HepG2 (cell line): Measurements from ENCODE around the gene HCFC2.

Experiments used
- FOSL1 ChIP-seq: sonication (generic); formaldehyde crosslinking; IDR thresholded peaks from 2 replicates; pipeline ENCODE4 v1.9.0; 2021; ENCODE audit warnings: missing genetic modification reagents, borderline replicate concordance
- NFRKB ChIP-seq: fragments of 450-650 bp; IDR thresholded peaks from 2 replicates; pipeline ENCODE4 v1.6.1; 2017
- NR3C1 ChIP-seq: sonication (generic); formaldehyde crosslinking; IDR thresholded peaks from 2 replicates; pipeline ENCODE4 v1.4.0; 2020; ENCODE audit warnings: missing genetic modification reagents
- POLR2AphosphoS5 ChIP-seq: IDR thresholded peaks from 2 replicates; pipeline ENCODE4 v1.6.1; 2012; ENCODE audit warnings: low read depth, low read length
- SRSF4 ChIP-seq: fragments of 200-400 bp; formaldehyde crosslinking; IDR thresholded peaks from one replicate; pipeline ENCODE4 v1.6.1; 2018; ENCODE audit warnings: mild to moderate bottlenecking, low read depth, low read length, moderate library complexity; ENCODE audit not compliant: poor library complexity, severe bottlenecking
- TF ChIP-seq, protein P1 (sequence below): sonication (generic); formaldehyde crosslinking; IDR thresholded peaks from 2 replicates; pipeline ENCODE4 v1.8.0; 2022; ENCODE audit warnings: missing genetic modification reagents, mild to moderate bottlenecking, inconsistent platforms, borderline replicate concordance

DNA sequence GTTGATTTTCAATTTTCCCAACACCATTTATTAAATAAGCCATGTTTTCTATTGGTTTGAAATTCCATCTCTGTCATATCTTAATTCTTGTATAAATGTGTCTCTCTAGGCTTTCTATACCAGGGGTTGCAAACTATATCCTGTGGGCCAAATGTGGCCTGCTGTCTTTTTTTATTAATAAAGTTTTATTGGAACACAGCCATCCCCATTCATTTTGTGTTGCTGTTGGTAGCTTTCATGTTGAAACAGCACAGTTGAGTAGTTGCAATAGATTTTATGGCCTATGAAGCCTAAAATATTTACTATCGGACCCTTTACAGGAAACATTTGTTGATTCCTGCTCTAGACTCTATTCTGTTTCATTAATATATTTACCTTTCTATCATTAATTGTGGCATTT, 9.4 kb downstream of the HCFC2 start:
- TF ChIP-seq NFRKB (no peak), SRSF4 (no peak), POLR2AphosphoS5 (no peak), NR3C1 (CRISPR knock-in tag) (no peak), FOSL1 (CRISPR knock-in tag) (no peak)
- TF ChIP-seq, protein P1, sequence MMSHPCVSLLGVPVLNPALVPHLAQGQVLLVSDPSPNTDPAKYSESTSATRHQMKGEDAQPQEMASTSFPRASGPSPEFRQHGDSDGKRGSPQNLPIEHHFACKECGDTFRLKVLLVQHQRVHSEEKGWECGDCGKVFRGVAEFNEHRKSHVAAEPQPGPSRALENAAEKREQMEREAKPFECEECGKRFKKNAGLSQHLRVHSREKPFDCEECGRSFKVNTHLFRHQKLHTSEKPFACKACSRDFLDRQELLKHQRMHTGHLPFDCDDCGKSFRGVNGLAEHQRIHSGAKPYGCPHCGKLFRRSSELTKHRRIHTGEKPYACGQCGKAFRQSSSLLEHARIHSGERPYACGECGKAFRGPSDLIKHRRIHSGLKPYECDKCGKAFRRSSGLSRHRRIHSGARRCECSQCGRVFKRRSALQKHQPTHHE (CRISPR knock-in tag) = no peak
